PC-9 (cell line): ENCODE data around the gene C4orf46.

Experiments
- CTCF ChIP-seq: fragments of 200-600 bp; sonication (generic); conservative IDR thresholded peaks from 2 replicates; pipeline ENCODE4 v1.6.1; 2017; ENCODE audit warnings: mixed run types, antibody characterized with exemption, mild to moderate bottlenecking, moderate library complexity
- EZH2 ChIP-seq: fragments of 200-600 bp; sonication (generic); IDR thresholded peaks from 2 replicates; pipeline ENCODE4 v1.8.0; 2017; ENCODE audit warnings: antibody characterized with exemption, low read depth

DNA sequence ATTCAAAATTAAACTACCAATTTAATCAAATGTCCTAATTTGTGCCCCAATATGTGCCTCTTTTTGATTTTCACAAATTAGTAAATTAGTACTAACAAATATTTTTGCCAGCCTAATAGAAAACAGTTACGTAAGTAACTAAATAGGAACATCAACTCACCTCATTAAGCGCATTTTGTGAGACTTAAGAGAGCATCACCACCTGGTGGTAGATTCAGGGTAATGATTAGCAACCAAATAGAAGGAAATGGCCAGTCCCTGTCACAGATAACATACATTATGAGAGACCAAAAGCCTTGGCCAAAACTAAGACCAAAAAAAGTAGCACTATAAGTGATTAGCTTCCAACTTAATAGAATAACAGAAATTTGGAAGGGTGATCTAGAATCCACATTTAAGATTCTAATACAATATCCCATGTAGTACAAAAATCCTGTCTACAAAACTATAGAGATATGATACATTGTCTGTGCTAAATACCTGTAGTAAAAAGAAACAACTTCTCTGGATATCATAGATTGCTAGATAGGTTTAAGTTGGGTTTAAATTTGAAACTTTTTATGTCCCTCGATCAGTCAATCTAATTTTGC, 46.7 kb downstream of the C4orf46 start:
- TF ChIP-seq CTCF: peak; percentile 79
- TF ChIP-seq EZH2: no peak
